ENCODE results near the gene ITGB1BP1. TPM values are rescaled to one million over a fixed set of nuclear protein-coding genes. Genes with fewer than 3 reads are reported as not detected.

ITGB1BP1 gene
- total RNA-seq, 1 experiment from 2014 or later, result 85.5 TPM

Other genes starting within 250 kb of the ITGB1BP1 start
- 40.1 and 46.7 TPM in 2 replicates for gene ASAP2, start 216.7 kb downstream of the ITGB1BP1 start, total RNA-seq (2014; rRNA removed; shearing (Covaris generic))
- gene CPSF3, start 126 bp upstream of the ITGB1BP1 start, total RNA-seq (2014; rRNA removed; shearing (Covaris generic)), result 94.9 and 105 TPM in 2 replicates
- gene IAH1, start 51.0 kb upstream of the ITGB1BP1 start, total RNA-seq (2014; rRNA removed; shearing (Covaris generic)), result 129 and 130 TPM in 2 replicates
- gene ADAM17, start 132.3 kb upstream of the ITGB1BP1 start, total RNA-seq (2014; rRNA removed; shearing (Covaris generic)), result 33.7 and 35.9 TPM in 2 replicates
- 1,114 and 1,267 TPM in 2 replicates for gene YWHAQ, start 207.5 kb upstream of the ITGB1BP1 start, total RNA-seq (2014; rRNA removed; shearing (Covaris generic))